Measurements from ENCODE around the gene TOR1AIP2.
A peak's percentile ranks its signal among the peaks of the same experiment; 100 is the strongest.

- TF ChIP-seq CTCF (IDR thresholded peaks at IDR 0.05) (peak in 1 of 6 experiments; percentile 7), POLR2A (IDR thresholded peaks at IDR 0.05) (peak; percentile 97 to 99)
Observed at GRCh38 chr1:179877586-179878265, at the start of gene TOR1AIP2.
